HCT116 (cell line): ENCODE measurements around the gene CDIP1. TPM values are rescaled to one million over a fixed set of nuclear protein-coding genes. Genes with fewer than 3 reads are reported as not detected.
A peak's percentile ranks its signal among the peaks of the same experiment; 100 is the strongest.

Experiments
- ATAC-seq: fragments of 200-7000 bp; cut with Tn5 transposase; 2 replicates; pipeline ENCODE4 v1.9.1; 2020; ENCODE audit warnings: mild to moderate bottlenecking, moderate library complexity
- BruUV-seq: library from RNA; stranded (reverse); fragments of 400-500 nt; replicated peaks from 2 replicates; lab custom pipeline; 2021; lab: Mats Ljungman, UMichigan
- CTCF ChIA-PET: fragments of 300-600 bp; sonication (Branson Sonifier 250); formaldehyde crosslinking; loops from one replicate; lab custom pipeline; 2021; ENCODE audit warnings: antibody characterized with exemption; lab: Charles Lee
- POLR2A ChIA-PET: fragments of 300-600, 350-600 bp; sonication (Branson Sonifier 250); formaldehyde crosslinking; loops from one replicate; lab custom pipeline; 2021; ENCODE audit warnings: antibody characterized with exemption; lab: Charles Lee
- RAD21 ChIA-PET, 2 experiments: fragments of 300-600 bp; sonication (Branson Sonifier 250); formaldehyde crosslinking; loops; one replicate each; lab custom pipeline; 2023; ENCODE audit warnings: low total read pairs in 2 of 2; ENCODE audit not compliant: uncharacterized antibody in 2 of 2, unreplicated experiment in 2 of 2, low non-redundant PET in 1 of 2; lab: Charles Lee
- DNase-seq: peaks from one replicate; pipeline ENCODE4 v3.0.0-alpha.2; 2010; ENCODE audit warnings: low read depth, low spot score
- H2AFZ ChIP-seq: fragments of 200-600 bp; shearing (Covaris generic), sonication (generic); 2 replicates; pipeline ENCODE4 v1.6.1; 2017; ENCODE audit warnings: low read depth, mixed run types, mixed read lengths, antibody characterized with exemption, low read length; ENCODE audit not compliant: poor library complexity, severe bottlenecking
- H3K27ac ChIP-seq: 2 replicates; pipeline ENCODE4 v1.5.1; 2012; ENCODE audit warnings: low read depth, low read length
- H3K27me3 ChIP-seq: fragments of 200-600 bp; sonication (generic); 2 replicates; pipeline ENCODE4 v1.6.1; 2016; ENCODE audit warnings: mixed run types, low read length, mixed read lengths; ENCODE audit not compliant: insufficient read depth
- H3K36me3 ChIP-seq, 2 experiments: fragments of 200-500 bp in 1 of 2; fragments of 200-600 bp in 1 of 2; sonication (Bioruptor generic) in 1 of 2; sonication (generic) in 1 of 2; 2 replicates each; pipeline versions ENCODE4 v1.5.1 to v1.6.1; 2014 to 2016; ENCODE audit warnings: low read length in 2 of 2, inconsistent platforms in 1 of 2, mixed read lengths in 1 of 2, mixed run types in 1 of 2; ENCODE audit not compliant: insufficient read depth in 2 of 2, control insufficient read depth in 1 of 2
- H3K4me1 ChIP-seq, 2 experiments: fragments of 200-600 bp in 1 of 2; sonication (generic) in 1 of 2; 2 replicates each; pipeline versions ENCODE4 v1.5.1 to v1.6.1; 2012 to 2017; ENCODE audit warnings: low read length in 2 of 2, inconsistent platforms in 1 of 2, mild to moderate bottlenecking in 1 of 2, mixed read lengths in 1 of 2, mixed run types in 1 of 2, moderate library complexity in 1 of 2; ENCODE audit not compliant: insufficient read depth in 2 of 2, control insufficient read depth in 1 of 2
- H3K4me2 ChIP-seq: fragments of 200-600 bp; sonication (generic); 2 replicates; pipeline ENCODE4 v1.6.1; 2017; ENCODE audit warnings: mixed run types, low read length, mixed read lengths
- H3K4me3 ChIP-seq, 2 experiments: fragments of 200-600 bp in 1 of 2; sonication (generic) in 1 of 2; replicated peaks in 1 of 2; 2 replicates each; pipeline ENCODE4 v1.5.1; 2011 to 2016; ENCODE audit warnings: low read length in 2 of 2, control low read depth in 1 of 2, low read depth in 1 of 2, mild to moderate bottlenecking in 1 of 2, mixed read lengths in 1 of 2, mixed run types in 1 of 2
- H3K79me2 ChIP-seq: fragments of 200-600 bp; sonication (generic); 2 replicates; pipeline ENCODE4 v1.6.1; 2017; ENCODE audit warnings: mild to moderate bottlenecking, mixed run types, low read length, moderate library complexity, mixed read lengths; ENCODE audit not compliant: insufficient read depth
- H3K9ac ChIP-seq: fragments of 200-600 bp; sonication (generic); 2 replicates; pipeline ENCODE4 v1.6.1; 2016; ENCODE audit warnings: low read length, mixed read lengths
- H3K9me2 ChIP-seq: fragments of 200-600 bp; sonication (generic), shearing (Covaris generic); 2 replicates; pipeline ENCODE4 v1.6.1; 2017; ENCODE audit warnings: mixed run types, mild to moderate bottlenecking, moderate library complexity; ENCODE audit not compliant: insufficient read depth
- H3K9me3 ChIP-seq, 2 experiments: fragments of 200-500 bp in 1 of 2; fragments of 200-600 bp in 1 of 2; sonication (Bioruptor generic) in 1 of 2; sonication (generic) in 1 of 2; 2 replicates each; pipeline ENCODE4 v1.6.1; 2014 to 2017; ENCODE audit warnings: low read length in 2 of 2, mixed read lengths in 2 of 2, inconsistent platforms in 1 of 2, low read depth in 1 of 2, mild to moderate bottlenecking in 1 of 2, mixed run types in 1 of 2, moderate library complexity in 1 of 2; ENCODE audit not compliant: control insufficient read depth in 1 of 2, insufficient read depth in 1 of 2
- H4K20me1 ChIP-seq: fragments of 200-600 bp; sonication (generic), shearing (Covaris generic); 2 replicates; pipeline ENCODE4 v1.6.1; 2017; ENCODE audit warnings: mixed run types, mild to moderate bottlenecking, moderate library complexity; ENCODE audit not compliant: insufficient read depth
- ATF3 ChIP-seq: IDR thresholded peaks from 2 replicates; pipeline ENCODE4 v1.6.1; 2012
- CBX3 ChIP-seq: IDR thresholded peaks from 2 replicates; pipeline ENCODE4 v1.6.1; 2012; ENCODE audit warnings: low read depth
- EGR1 ChIP-seq: IDR thresholded peaks from 2 replicates; pipeline ENCODE4 v1.6.1; 2012; ENCODE audit warnings: low read depth
- ELF1 ChIP-seq: IDR thresholded peaks from 2 replicates; pipeline ENCODE4 v1.6.1; 2012; ENCODE audit warnings: low read depth, borderline replicate concordance
- EZH2 ChIP-seq: fragments of 200-600 bp; sonication (generic); IDR thresholded peaks from 2 replicates; pipeline ENCODE4 v1.6.1; 2017; ENCODE audit warnings: antibody characterized with exemption, mixed run types
- EZH2phosphoT487 ChIP-seq: fragments of 200-600 bp; IDR thresholded peaks from 2 replicates; pipeline ENCODE4 v1.6.1; 2018; ENCODE audit warnings: antibody characterized with exemption, borderline replicate concordance
- FOSL1 ChIP-seq: IDR thresholded peaks from 2 replicates; pipeline ENCODE4 v1.6.1; 2012; ENCODE audit warnings: low read depth
- POLR2A ChIP-seq: IDR thresholded peaks from 2 replicates; pipeline ENCODE4 v1.7.0; 2011; ENCODE audit warnings: borderline replicate concordance; ENCODE audit not compliant: insufficient read depth, insufficient read length; ENCODE audit errors: extremely low read depth
- POLR2AphosphoS5 ChIP-seq: IDR thresholded peaks from 2 replicates; pipeline ENCODE4 v1.6.1; 2011; ENCODE audit warnings: mild to moderate bottlenecking, low read depth, low read length, moderate library complexity
- RAD21 ChIP-seq: IDR thresholded peaks from 2 replicates; pipeline ENCODE4 v1.6.1; 2012; ENCODE audit warnings: low read depth, mild to moderate bottlenecking
- SP1 ChIP-seq: IDR thresholded peaks from 2 replicates; pipeline ENCODE4 v1.6.1; 2012; ENCODE audit warnings: low read depth
- SRF ChIP-seq: IDR thresholded peaks from 2 replicates; pipeline ENCODE4 v1.6.1; 2012; ENCODE audit warnings: low read depth
- TCF7L2 ChIP-seq: IDR thresholded peaks from 2 replicates; pipeline ENCODE4 v1.7.0; 2011; ENCODE audit warnings: borderline replicate concordance, inconsistent platforms; ENCODE audit not compliant: insufficient read depth, insufficient read length; ENCODE audit errors: extremely low read depth
- ZFX ChIP-seq: fragments of 450-650 bp; IDR thresholded peaks from 2 replicates; pipeline ENCODE4 v1.6.1; 2017
- ZNF274 ChIP-seq: fragments of 200-500 bp; sonication (Bioruptor generic); IDR thresholded peaks from 2 replicates; pipeline ENCODE4 v1.6.1; 2014; ENCODE audit warnings: mild to moderate bottlenecking, low read depth, low read length, inconsistent platforms
- intact Hi-C: fragments of 100-400 bp; cut with micrococcal nuclease; formaldehyde crosslinking; loops from 2 replicates; pipeline ENCODE4 v1.10.0; 2022
- total RNA-seq: library from RNA; stranded (reverse); gene quantifications from one replicate; pipeline ENCODE4 v1.2.1, GENCODE V29; 2021; ENCODE audit not compliant: unreplicated experiment
- TF ChIP-seq, protein P1 (sequence below): IDR thresholded peaks from 2 replicates; pipeline ENCODE4 v1.6.1; 2012; ENCODE audit warnings: low read depth
- TF ChIP-seq, protein P2 (sequence below): IDR thresholded peaks from 2 replicates; pipeline ENCODE4 v1.6.1; 2011; ENCODE audit warnings: mild to moderate bottlenecking, low read length, moderate library complexity; ENCODE audit not compliant: insufficient replicate concordance; ENCODE audit errors: extremely low read depth
- TF ChIP-seq, protein P3 (sequence below), 3 experiments: fragments of 200-600 bp in 1 of 3; sonication (generic) in 1 of 3; IDR thresholded peaks in 2 of 3; conservative IDR thresholded peaks in 1 of 3; 2 replicates each; pipeline ENCODE4 v1.5.1; 2012 to 2017; ENCODE audit warnings: low read depth in 2 of 3, low read length in 2 of 3, antibody characterized with exemption in 1 of 3, borderline replicate concordance in 1 of 3, control low read depth in 1 of 3, mild to moderate bottlenecking in 1 of 3, mixed read lengths in 1 of 3, mixed run types in 1 of 3, moderate library complexity in 1 of 3; ENCODE audit not compliant: insufficient read depth in 1 of 3
- TF ChIP-seq, protein P4 (sequence below): IDR thresholded peaks from 2 replicates; pipeline ENCODE4 v1.6.1; 2012

Gene CDIP1
- total RNA-seq, 1 experiment from 2014 or later, result 7.2 TPM

GRCh38 chr16:4474192-4474961 lies 64.2 kb downstream of the CDIP1 start, which contains the start of gene NMRAL1:
Gene NMRAL1 (minus strand): TSS chr16:4474625. CDS start chr16:4474132, 493 bp downstream.
- Histone ChIP-seq H3K4me3 (peak within 1 kb of the TSS; percentile 81 to 89), H4K20me1 (no peaks in the 10 kb centered on the region), H3K27me3 (no peaks in the 10 kb centered on the region), H2AFZ (peak within 1 kb of the TSS; percentile 22), H3K4me1 (peaks cover 20 to 42% of the 10 kb centered on the region in 2 experiments), H3K4me2 (peak within 1 kb of the TSS; percentile 94), H3K9ac (peak within 1 kb of the TSS; percentile 96), H3K36me3 (peaks cover 0 to under 1% of the 10 kb centered on the region in 2 experiments; a peak in 1 of 4 replicates), H3K79me2 (peaks cover 63% of the 10 kb centered on the region), H3K9me3 (no peaks in the 10 kb centered on the region), H3K27ac (peak within 1 kb of the TSS; percentile 47), H3K9me2 (no peaks in the 10 kb centered on the region)
- DNase-seq (peak; percentile 84), ATAC-seq (peak; percentile 73)
- ChIA-PET POLR2A (interaction anchor here (1.0 to 4.8 kb wide), 2 partner anchors 21 to 55 kb away, joined by 4 to 26 read pairs; no protein-coding TSS in a partner anchor), RAD21 (no interaction called here), CTCF (no interaction called here)
- TSS peak; percentile 58 for BruUV-seq
- intact Hi-C loops, result no loop called here
- TF ChIP-seq ATF3 (no peak), SP1 (peak; percentile 72), FOSL1 (no peak), EZH2 (no peak), POLR2A (peak; percentile 93), EZH2phosphoT487 (no peak), RAD21 (no peak), CBX3 (peak; percentile 98), TCF7L2 (no peak), ZFX (peak; percentile 76), ELF1 (peak; percentile 96; the same call in 1 of the 2 replicates), POLR2AphosphoS5 (peak; percentile 86), EGR1 (no peak), ZNF274 (no peak), SRF (no peak)
- TF ChIP-seq, protein P1, sequence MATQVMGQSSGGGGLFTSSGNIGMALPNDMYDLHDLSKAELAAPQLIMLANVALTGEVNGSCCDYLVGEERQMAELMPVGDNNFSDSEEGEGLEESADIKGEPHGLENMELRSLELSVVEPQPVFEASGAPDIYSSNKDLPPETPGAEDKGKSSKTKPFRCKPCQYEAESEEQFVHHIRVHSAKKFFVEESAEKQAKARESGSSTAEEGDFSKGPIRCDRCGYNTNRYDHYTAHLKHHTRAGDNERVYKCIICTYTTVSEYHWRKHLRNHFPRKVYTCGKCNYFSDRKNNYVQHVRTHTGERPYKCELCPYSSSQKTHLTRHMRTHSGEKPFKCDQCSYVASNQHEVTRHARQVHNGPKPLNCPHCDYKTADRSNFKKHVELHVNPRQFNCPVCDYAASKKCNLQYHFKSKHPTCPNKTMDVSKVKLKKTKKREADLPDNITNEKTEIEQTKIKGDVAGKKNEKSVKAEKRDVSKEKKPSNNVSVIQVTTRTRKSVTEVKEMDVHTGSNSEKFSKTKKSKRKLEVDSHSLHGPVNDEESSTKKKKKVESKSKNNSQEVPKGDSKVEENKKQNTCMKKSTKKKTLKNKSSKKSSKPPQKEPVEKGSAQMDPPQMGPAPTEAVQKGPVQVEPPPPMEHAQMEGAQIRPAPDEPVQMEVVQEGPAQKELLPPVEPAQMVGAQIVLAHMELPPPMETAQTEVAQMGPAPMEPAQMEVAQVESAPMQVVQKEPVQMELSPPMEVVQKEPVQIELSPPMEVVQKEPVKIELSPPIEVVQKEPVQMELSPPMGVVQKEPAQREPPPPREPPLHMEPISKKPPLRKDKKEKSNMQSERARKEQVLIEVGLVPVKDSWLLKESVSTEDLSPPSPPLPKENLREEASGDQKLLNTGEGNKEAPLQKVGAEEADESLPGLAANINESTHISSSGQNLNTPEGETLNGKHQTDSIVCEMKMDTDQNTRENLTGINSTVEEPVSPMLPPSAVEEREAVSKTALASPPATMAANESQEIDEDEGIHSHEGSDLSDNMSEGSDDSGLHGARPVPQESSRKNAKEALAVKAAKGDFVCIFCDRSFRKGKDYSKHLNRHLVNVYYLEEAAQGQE, result no peak
- TF ChIP-seq, protein P2, sequence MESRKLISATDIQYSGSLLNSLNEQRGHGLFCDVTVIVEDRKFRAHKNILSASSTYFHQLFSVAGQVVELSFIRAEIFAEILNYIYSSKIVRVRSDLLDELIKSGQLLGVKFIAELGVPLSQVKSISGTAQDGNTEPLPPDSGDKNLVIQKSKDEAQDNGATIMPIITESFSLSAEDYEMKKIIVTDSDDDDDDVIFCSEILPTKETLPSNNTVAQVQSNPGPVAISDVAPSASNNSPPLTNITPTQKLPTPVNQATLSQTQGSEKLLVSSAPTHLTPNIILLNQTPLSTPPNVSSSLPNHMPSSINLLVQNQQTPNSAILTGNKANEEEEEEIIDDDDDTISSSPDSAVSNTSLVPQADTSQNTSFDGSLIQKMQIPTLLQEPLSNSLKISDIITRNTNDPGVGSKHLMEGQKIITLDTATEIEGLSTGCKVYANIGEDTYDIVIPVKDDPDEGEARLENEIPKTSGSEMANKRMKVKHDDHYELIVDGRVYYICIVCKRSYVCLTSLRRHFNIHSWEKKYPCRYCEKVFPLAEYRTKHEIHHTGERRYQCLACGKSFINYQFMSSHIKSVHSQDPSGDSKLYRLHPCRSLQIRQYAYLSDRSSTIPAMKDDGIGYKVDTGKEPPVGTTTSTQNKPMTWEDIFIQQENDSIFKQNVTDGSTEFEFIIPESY, result peak; percentile 94
- TF ChIP-seq, protein P3, sequence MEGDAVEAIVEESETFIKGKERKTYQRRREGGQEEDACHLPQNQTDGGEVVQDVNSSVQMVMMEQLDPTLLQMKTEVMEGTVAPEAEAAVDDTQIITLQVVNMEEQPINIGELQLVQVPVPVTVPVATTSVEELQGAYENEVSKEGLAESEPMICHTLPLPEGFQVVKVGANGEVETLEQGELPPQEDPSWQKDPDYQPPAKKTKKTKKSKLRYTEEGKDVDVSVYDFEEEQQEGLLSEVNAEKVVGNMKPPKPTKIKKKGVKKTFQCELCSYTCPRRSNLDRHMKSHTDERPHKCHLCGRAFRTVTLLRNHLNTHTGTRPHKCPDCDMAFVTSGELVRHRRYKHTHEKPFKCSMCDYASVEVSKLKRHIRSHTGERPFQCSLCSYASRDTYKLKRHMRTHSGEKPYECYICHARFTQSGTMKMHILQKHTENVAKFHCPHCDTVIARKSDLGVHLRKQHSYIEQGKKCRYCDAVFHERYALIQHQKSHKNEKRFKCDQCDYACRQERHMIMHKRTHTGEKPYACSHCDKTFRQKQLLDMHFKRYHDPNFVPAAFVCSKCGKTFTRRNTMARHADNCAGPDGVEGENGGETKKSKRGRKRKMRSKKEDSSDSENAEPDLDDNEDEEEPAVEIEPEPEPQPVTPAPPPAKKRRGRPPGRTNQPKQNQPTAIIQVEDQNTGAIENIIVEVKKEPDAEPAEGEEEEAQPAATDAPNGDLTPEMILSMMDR (IDR thresholded peaks at IDR 0.05 in 2 of 3, conservative IDR thresholded peaks at IDR 0.05 in 1 of 3; ENCODE audit: borderline replicate concordance in 1 of 3, insufficient read depth in 1 of 3, low read depth in 2 of 3, low read length in 2 of 3), result no peak
- TF ChIP-seq, protein P4, sequence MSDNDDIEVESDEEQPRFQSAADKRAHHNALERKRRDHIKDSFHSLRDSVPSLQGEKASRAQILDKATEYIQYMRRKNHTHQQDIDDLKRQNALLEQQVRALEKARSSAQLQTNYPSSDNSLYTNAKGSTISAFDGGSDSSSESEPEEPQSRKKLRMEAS, result peak; percentile 100
